Liver (tissue), 2 donors: Measurements from ENCODE around the gene PLA2R1.

Experiments used
- CTCF ChIP-seq: fragments of 150-350 bp; IDR thresholded peaks from 2 replicates; pipeline ENCODE4 v1.5.1; 2017; ENCODE audit warnings: improper control_type of control experiment, low read depth, low read length; ENCODE audit not compliant: missing input control
- REST ChIP-seq: IDR thresholded peaks from 2 replicates; pipeline ENCODE4 v1.6.1; 2016; ENCODE audit warnings: antibody characterized with exemption, mild to moderate bottlenecking
- donor health status: healthy.

- no peak for TF ChIP-seq CTCF
- TF ChIP-seq REST, result no peak
Observed at GRCh38 chr2:160105366-160105765, 43.0 kb upstream of the PLA2R1 start.
